OCI-LY7 (cell line): ENCODE measurements around the gene FOXJ2.
"Not testable (repeated sequence)": the region's sequence is repeated elsewhere in the genome, so short reads cannot be mapped to it uniquely, and the experiment has no call there.

Experiments
- EZH2phosphoT487 ChIP-seq: fragments of 200-600 bp; sonication (generic); IDR thresholded peaks from 2 replicates; pipeline ENCODE4 v1.6.1; 2018; ENCODE audit warnings: low read depth, borderline replicate concordance, mild to moderate bottlenecking, mixed run types, antibody characterized with exemption, low read length, moderate library complexity, mixed read lengths
- TF ChIP-seq, protein P1 (sequence below): fragments of 200-600 bp; sonication (generic); conservative IDR thresholded peaks from 2 replicates; pipeline ENCODE4 v1.5.1; 2014; ENCODE audit warnings: mild to moderate bottlenecking, antibody characterized with exemption, low read length, moderate library complexity, mixed read lengths

DNA sequence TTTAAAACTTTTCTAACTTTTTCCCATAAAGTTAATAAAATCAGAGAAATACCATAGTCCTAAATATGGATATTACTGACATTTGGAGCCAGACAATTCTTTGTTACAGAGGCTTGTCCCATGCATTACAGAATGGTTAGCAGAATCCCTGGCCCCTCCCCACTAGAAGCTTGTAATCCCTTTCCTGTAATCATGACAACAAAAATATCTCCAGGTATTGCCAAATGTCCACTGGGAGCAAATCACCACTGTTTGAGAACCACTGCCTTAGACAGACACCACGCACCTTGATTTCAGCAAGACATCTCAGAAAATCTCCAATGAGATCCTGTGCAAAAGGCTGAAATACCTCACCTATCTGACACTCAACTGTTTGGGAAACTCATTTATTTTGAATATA, 49.1 kb upstream of the FOXJ2 start:
- TF ChIP-seq EZH2phosphoT487, result not testable (repeated sequence)
- TF ChIP-seq, protein P1, sequence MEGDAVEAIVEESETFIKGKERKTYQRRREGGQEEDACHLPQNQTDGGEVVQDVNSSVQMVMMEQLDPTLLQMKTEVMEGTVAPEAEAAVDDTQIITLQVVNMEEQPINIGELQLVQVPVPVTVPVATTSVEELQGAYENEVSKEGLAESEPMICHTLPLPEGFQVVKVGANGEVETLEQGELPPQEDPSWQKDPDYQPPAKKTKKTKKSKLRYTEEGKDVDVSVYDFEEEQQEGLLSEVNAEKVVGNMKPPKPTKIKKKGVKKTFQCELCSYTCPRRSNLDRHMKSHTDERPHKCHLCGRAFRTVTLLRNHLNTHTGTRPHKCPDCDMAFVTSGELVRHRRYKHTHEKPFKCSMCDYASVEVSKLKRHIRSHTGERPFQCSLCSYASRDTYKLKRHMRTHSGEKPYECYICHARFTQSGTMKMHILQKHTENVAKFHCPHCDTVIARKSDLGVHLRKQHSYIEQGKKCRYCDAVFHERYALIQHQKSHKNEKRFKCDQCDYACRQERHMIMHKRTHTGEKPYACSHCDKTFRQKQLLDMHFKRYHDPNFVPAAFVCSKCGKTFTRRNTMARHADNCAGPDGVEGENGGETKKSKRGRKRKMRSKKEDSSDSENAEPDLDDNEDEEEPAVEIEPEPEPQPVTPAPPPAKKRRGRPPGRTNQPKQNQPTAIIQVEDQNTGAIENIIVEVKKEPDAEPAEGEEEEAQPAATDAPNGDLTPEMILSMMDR, result not testable (repeated sequence)
